IMR-90 (cell line): ENCODE measurements around the gene AKR1E2. TPM values are rescaled to one million over a fixed set of nuclear protein-coding genes. Genes with fewer than 3 reads are reported as not detected.

Source experiments
- ATAC-seq: fragments of 200-7000 bp; cut with Tn5 transposase; 2 replicates; pipeline ENCODE4 v1.9.1; 2020; ENCODE audit warnings: low read depth, mild to moderate bottlenecking, moderate library complexity
- BruUV-seq: library from RNA; stranded (reverse); fragments of 400-500 nt; replicated peaks from 2 replicates; lab custom pipeline; 2021; lab: Mats Ljungman, UMichigan
- CTCF ChIA-PET: fragments of 300-600 bp; formaldehyde crosslinking; extraction: SDS; loops from one replicate; lab custom pipeline; 2021; ENCODE audit warnings: antibody characterized with exemption; lab: Yijun Ruan, JAX
- POLR2A ChIA-PET: fragments of 300-600 bp; sonication (Branson Sonifier 250); formaldehyde crosslinking; loops from one replicate; lab custom pipeline; 2022; ENCODE audit warnings: antibody characterized with exemption; ENCODE audit not compliant: unreplicated experiment; lab: Charles Lee
- DNase-seq: peaks from one replicate; pipeline ENCODE4 v3.0.0; 2013
- H2AFZ ChIP-seq: replicated peaks from 2 replicates; pipeline ENCODE3; 2013; ENCODE audit warnings: low read length, mild to moderate bottlenecking; ENCODE audit not compliant: poor library complexity
- H2AK5ac ChIP-seq: 2 replicates; pipeline ENCODE4 v1.6.1; 2013; ENCODE audit warnings: low read depth, low read length, inconsistent platforms
- H2AK9ac ChIP-seq: replicated peaks from 2 replicates; pipeline ENCODE3; 2013; ENCODE audit warnings: mild to moderate bottlenecking, low read depth, low read length, moderate library complexity; ENCODE audit not compliant: poor library complexity
- H2BK120ac ChIP-seq: 2 replicates; pipeline ENCODE4 v1.6.1; 2013; ENCODE audit warnings: low read depth, low read length, inconsistent platforms
- H2BK15ac ChIP-seq: 3 replicates; pipeline ENCODE4 v1.6.1; 2013; ENCODE audit warnings: low read depth, low read length, inconsistent platforms
- H2BK20ac ChIP-seq: 2 replicates; pipeline ENCODE4 v1.6.1; 2013; ENCODE audit warnings: low read depth, mild to moderate bottlenecking, inconsistent platforms, low read length, moderate library complexity
- H2BK5ac ChIP-seq: 2 replicates; pipeline ENCODE4 v1.6.1; 2013; ENCODE audit warnings: mild to moderate bottlenecking, low read depth, low read length, inconsistent platforms; ENCODE audit not compliant: poor library complexity, severe bottlenecking
- H3K14ac ChIP-seq: replicated peaks from 2 replicates; pipeline ENCODE4 v1.6.1; 2013; ENCODE audit warnings: low read depth, low read length, inconsistent platforms
- H3K18ac ChIP-seq: 2 replicates; pipeline ENCODE4 v1.6.1; 2013; ENCODE audit warnings: low read depth, low read length, control low read depth
- H3K23ac ChIP-seq: 2 replicates; pipeline ENCODE4 v1.6.1; 2013; ENCODE audit warnings: low read depth, low read length, inconsistent platforms
- H3K27ac ChIP-seq: 2 replicates; pipeline ENCODE4 v1.5.1; 2013; ENCODE audit warnings: mild to moderate bottlenecking, control low read depth, low read length; ENCODE audit not compliant: insufficient read depth
- H3K27me3 ChIP-seq: 2 replicates; pipeline ENCODE4 v1.6.1; 2013; ENCODE audit warnings: low read length; ENCODE audit not compliant: control insufficient read depth, insufficient read depth
- H3K36me3 ChIP-seq: 2 replicates; pipeline ENCODE4 v1.6.1; 2013; ENCODE audit warnings: low read length, mixed read lengths; ENCODE audit not compliant: control insufficient read depth, insufficient read depth
- H3K4ac ChIP-seq: 2 replicates; pipeline ENCODE4 v1.6.1; 2013; ENCODE audit warnings: low read depth, low read length, inconsistent platforms
- H3K4me1 ChIP-seq: 2 replicates; pipeline ENCODE4 v1.6.1; 2013; ENCODE audit warnings: low read length, mixed read lengths; ENCODE audit not compliant: control insufficient read depth, insufficient read depth
- H3K4me2 ChIP-seq: 2 replicates; pipeline ENCODE4 v1.6.1; 2013; ENCODE audit warnings: low read depth, mild to moderate bottlenecking, control low read depth, low read length, moderate library complexity
- H3K4me3 ChIP-seq: 2 replicates; pipeline ENCODE4 v1.5.1; 2013; ENCODE audit warnings: low read depth, mild to moderate bottlenecking, control low read depth, low read length, moderate library complexity; ENCODE audit not compliant: insufficient read depth
- H3K56ac ChIP-seq: 2 replicates; pipeline ENCODE4 v1.6.1; 2013; ENCODE audit warnings: low read length, inconsistent platforms; ENCODE audit not compliant: insufficient read depth; ENCODE audit errors: extremely low read depth
- H3K79me1 ChIP-seq, 2 experiments: 2 replicates each; pipeline ENCODE4 v1.6.1; 2013; ENCODE audit warnings: low read length in 2 of 2, inconsistent platforms in 1 of 2, low read depth in 1 of 2
- H3K9ac ChIP-seq: 2 replicates; pipeline ENCODE4 v1.6.1; 2013; ENCODE audit warnings: low read depth, low read length, control low read depth
- H3K9me1 ChIP-seq: 2 replicates; pipeline ENCODE4 v1.6.1; 2013; ENCODE audit warnings: low read length, inconsistent platforms; ENCODE audit not compliant: insufficient read depth
- H3K9me3 ChIP-seq: 2 replicates; pipeline ENCODE4 v1.6.1; 2013; ENCODE audit warnings: low read length; ENCODE audit not compliant: control insufficient read depth, insufficient read depth
- H4K20me1 ChIP-seq: 2 replicates; pipeline ENCODE4 v1.6.1; 2013; ENCODE audit warnings: low read length, inconsistent platforms; ENCODE audit not compliant: insufficient read depth
- H4K5ac ChIP-seq: 2 replicates; pipeline ENCODE4 v1.6.1; 2013; ENCODE audit warnings: mild to moderate bottlenecking, low read depth, low read length, control low read depth
- H4K8ac ChIP-seq, 2 experiments: 2 replicates each; pipeline ENCODE4 v1.6.1; 2013; ENCODE audit warnings: low read depth in 2 of 2, low read length in 2 of 2, control low read depth in 1 of 2, inconsistent platforms in 1 of 2
- H4K91ac ChIP-seq: 2 replicates; pipeline ENCODE4 v1.6.1; 2013; ENCODE audit warnings: low read depth, low read length, inconsistent platforms; ENCODE audit not compliant: insufficient read depth
- BHLHE40 ChIP-seq: fragments of 150-350 bp; IDR thresholded peaks from 2 replicates; pipeline ENCODE4 v1.6.1; 2016; ENCODE audit warnings: mild to moderate bottlenecking, low read depth, low read length
- CEBPB ChIP-seq: IDR thresholded peaks from 2 replicates; pipeline ENCODE4 v1.6.1; 2012; ENCODE audit warnings: low read depth, low read length, improper control_type of control experiment
- MAFK ChIP-seq: IDR thresholded peaks from 2 replicates; pipeline ENCODE4 v1.6.1; 2012; ENCODE audit warnings: low read depth, low read length, improper control_type of control experiment
- MAZ ChIP-seq: IDR thresholded peaks from 2 replicates; pipeline ENCODE4 v1.6.1; 2012; ENCODE audit warnings: low read depth, mild to moderate bottlenecking, low read length, improper control_type of control experiment, moderate library complexity, borderline replicate concordance
- MXI1 ChIP-seq: IDR thresholded peaks from 2 replicates; pipeline ENCODE4 v1.6.1; 2012; ENCODE audit warnings: low read depth, mild to moderate bottlenecking, low read length, moderate library complexity, borderline replicate concordance
- POLR2A ChIP-seq: IDR thresholded peaks from 2 replicates; pipeline ENCODE4 v1.6.1; 2012; ENCODE audit warnings: mild to moderate bottlenecking, low read depth, low read length
- RAD21 ChIP-seq: IDR thresholded peaks from 2 replicates; pipeline ENCODE4 v1.6.1; 2012; ENCODE audit warnings: low read length, improper control_type of control experiment
- RFX5 ChIP-seq: IDR thresholded peaks from 2 replicates; pipeline ENCODE4 v1.8.0; 2012; ENCODE audit warnings: low read depth, mild to moderate bottlenecking, low read length, moderate library complexity
- WGBS, 2 experiments: methylation state at CpG; one replicate each; pipeline versions ENCODE4 v1.1.5 to v1.1.7; 2013; ENCODE audit warnings: missing lambda C conversion rate in 2 of 2; ENCODE audit not compliant: insufficient read length in 1 of 2; ENCODE audit errors: extremely low coverage in 2 of 2; 5-methylcytosine and 5-hydroxymethylcytosine counted together
- dilution Hi-C: fragments of 300-500 bp; cut with HindIII; formaldehyde crosslinking; loops from one replicate; pipeline ENCODE4 v1.14.3; 2018; ENCODE audit warnings: low sequenced_read_pairs; ENCODE audit not compliant: unreplicated experiment
- in situ Hi-C: fragments of 300-500 bp; cut with MboI; formaldehyde crosslinking; loops from 3 replicates; pipeline ENCODE4 v1.14.3; 2019; ENCODE audit warnings: low sequenced_read_pairs, inconsistent platforms, mixed read lengths
- intact Hi-C: fragments of 100-400 bp; cut with micrococcal nuclease; formaldehyde crosslinking; loops from 2 replicates; pipeline ENCODE4 v1.10.0; 2022
- polyA plus RNA-seq, 3 experiments: library from polyadenylated mRNA; depleted of rRNA; stranded (reverse); fragments of >200 nt; gene quantifications; 2 replicates each; pipeline ENCODE4 v1.2.3, GENCODE V29; 2012; ENCODE audit warnings: low replicate concordance in 1 of 3
- total RNA-seq: library from RNA; depleted of rRNA; stranded (reverse); fragments of >200 nt; gene quantifications from 2 replicates; pipeline ENCODE4 v1.2.3, GENCODE V29; 2012
- TF ChIP-seq, protein P1 (sequence below): conservative IDR thresholded peaks from 2 replicates; pipeline ENCODE4 v1.5.1; 2012; ENCODE audit warnings: mild to moderate bottlenecking, low read depth, low read length, improper control_type of control experiment
- TF ChIP-seq, protein P2 (sequence below): fragments of 150-350 bp; IDR thresholded peaks from 2 replicates; pipeline ENCODE4 v1.6.1; 2016; ENCODE audit warnings: low read depth, mild to moderate bottlenecking, low read length, moderate library complexity, borderline replicate concordance

Gene AKR1E2
- total and polyA plus RNA-seq, 2 of the 4 experiments (the other 2 are of a cell fraction): 1.2 to 3.4 TPM

DNA sequence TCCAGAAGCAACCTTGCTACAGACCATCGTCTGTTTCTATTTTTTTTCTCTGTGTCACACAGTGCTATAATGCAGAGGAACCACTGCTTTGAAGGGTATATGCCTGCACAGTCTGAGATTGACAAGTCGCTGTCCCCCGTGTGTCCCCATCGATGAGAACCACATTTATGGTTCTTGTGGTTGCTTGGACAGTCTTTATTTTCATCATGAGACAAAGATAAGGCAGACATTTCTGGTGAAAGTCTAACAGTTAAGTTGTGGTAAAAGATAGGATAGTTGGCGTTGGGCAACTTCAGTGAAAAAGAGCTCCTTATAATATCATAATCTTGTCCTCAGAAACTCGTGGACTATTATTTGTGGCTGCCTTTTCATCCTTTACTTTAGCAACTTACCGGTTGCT is 6.3 kb upstream of the AKR1E2 start:
- Histone ChIP-seq H3K27ac (no peak overlapping the region), H3K56ac (no peak overlapping the region), H2BK20ac (no peak overlapping the region), H3K4me3 (no peak overlapping the region), H4K5ac (no peak overlapping the region), H2BK15ac (no peak overlapping the region), H3K9ac (no peak overlapping the region), H3K4me1 (no peaks in the 10 kb centered on the region), H3K14ac (no peak overlapping the region), H4K91ac (no peak overlapping the region), H2AK9ac (no peak overlapping the region), H3K36me3 (no peaks in the 10 kb centered on the region), H3K9me3 (no peaks in the 10 kb centered on the region), H2AK5ac (no peak overlapping the region), H2BK120ac (no peak overlapping the region), H3K18ac (no peak overlapping the region), H3K27me3 (no peaks in the 10 kb centered on the region), H3K4ac (no peak overlapping the region), H4K20me1 (no peaks in the 10 kb centered on the region), H2AFZ (no peak overlapping the region), H3K4me2 (no peak overlapping the region), H3K79me1 (no peaks in the 10 kb centered on the region), H4K8ac (no peak overlapping the region), H2BK5ac (no peak overlapping the region), H3K23ac (no peak overlapping the region), H3K9me1 (no peaks in the 10 kb centered on the region)
- dilution Hi-C loops (no loop called here), in situ Hi-C loops (no loop called here), intact Hi-C loops (loop anchor here (5.0 to 10.0 kb wide), 2 partner anchors 565 to 803 kb away; no protein-coding TSS in a partner anchor)
- TF ChIP-seq MXI1 (no peak), MAZ (no peak), POLR2A (no peak), RAD21 (no peak), MAFK (no peak), CEBPB (no peak), RFX5 (no peak), BHLHE40 (no peak)
- TF ChIP-seq, protein P1, sequence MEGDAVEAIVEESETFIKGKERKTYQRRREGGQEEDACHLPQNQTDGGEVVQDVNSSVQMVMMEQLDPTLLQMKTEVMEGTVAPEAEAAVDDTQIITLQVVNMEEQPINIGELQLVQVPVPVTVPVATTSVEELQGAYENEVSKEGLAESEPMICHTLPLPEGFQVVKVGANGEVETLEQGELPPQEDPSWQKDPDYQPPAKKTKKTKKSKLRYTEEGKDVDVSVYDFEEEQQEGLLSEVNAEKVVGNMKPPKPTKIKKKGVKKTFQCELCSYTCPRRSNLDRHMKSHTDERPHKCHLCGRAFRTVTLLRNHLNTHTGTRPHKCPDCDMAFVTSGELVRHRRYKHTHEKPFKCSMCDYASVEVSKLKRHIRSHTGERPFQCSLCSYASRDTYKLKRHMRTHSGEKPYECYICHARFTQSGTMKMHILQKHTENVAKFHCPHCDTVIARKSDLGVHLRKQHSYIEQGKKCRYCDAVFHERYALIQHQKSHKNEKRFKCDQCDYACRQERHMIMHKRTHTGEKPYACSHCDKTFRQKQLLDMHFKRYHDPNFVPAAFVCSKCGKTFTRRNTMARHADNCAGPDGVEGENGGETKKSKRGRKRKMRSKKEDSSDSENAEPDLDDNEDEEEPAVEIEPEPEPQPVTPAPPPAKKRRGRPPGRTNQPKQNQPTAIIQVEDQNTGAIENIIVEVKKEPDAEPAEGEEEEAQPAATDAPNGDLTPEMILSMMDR: no peak
- TF ChIP-seq, protein P2, sequence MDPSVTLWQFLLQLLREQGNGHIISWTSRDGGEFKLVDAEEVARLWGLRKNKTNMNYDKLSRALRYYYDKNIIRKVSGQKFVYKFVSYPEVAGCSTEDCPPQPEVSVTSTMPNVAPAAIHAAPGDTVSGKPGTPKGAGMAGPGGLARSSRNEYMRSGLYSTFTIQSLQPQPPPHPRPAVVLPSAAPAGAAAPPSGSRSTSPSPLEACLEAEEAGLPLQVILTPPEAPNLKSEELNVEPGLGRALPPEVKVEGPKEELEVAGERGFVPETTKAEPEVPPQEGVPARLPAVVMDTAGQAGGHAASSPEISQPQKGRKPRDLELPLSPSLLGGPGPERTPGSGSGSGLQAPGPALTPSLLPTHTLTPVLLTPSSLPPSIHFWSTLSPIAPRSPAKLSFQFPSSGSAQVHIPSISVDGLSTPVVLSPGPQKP: no peak
- WGBS, 2 experiments: no CpG with 5 or more reads among the region's 7 CpGs
- no TSS peak for BruUV-seq
- POLR2A ChIA-PET: no interaction called here
- CTCF ChIA-PET: interaction anchor here (1.3 kb wide), 1 partner anchor 30 kb away, joined by 3 read pairs; no protein-coding TSS in a partner anchor
- ATAC-seq (no peak), DNase-seq (no peak)
